HG03342 (cell line): ENCODE results near the gene CDH4.

Experiments used
- ATAC-seq: cut with Tn5 transposase; IDR thresholded peaks from one replicate; pipeline ENCODE4 v1.9.1; 2021; ENCODE audit warnings: mild to moderate bottlenecking, moderate library complexity; ENCODE audit not compliant: unreplicated experiment

The CDH4 gene

GRCh38 chr20:61322151-61322865, 70.2 kb downstream of the CDH4 start:
- ATAC-seq, result no peak

DNA sequence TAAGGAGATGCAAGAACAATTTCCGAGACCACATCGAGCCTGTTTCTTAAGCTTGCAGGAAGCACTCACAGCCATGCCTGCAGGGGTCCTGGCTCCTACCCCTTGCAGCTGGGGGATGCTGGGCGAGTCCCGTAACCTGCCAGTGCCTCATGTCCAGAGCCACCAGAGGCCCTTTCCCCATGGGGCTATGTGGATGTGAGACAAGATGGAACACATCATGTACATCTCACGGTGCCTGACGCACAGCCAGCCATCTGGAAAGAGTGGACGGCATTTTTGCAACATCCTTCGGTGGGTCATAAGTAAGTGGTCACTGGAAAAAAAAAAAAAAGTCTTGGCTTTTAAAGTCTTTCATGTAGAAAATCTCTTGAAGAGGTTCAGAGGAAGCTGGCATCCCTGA, 72.8 kb downstream of the CDH4 start:
- no peak for ATAC-seq

DNA sequence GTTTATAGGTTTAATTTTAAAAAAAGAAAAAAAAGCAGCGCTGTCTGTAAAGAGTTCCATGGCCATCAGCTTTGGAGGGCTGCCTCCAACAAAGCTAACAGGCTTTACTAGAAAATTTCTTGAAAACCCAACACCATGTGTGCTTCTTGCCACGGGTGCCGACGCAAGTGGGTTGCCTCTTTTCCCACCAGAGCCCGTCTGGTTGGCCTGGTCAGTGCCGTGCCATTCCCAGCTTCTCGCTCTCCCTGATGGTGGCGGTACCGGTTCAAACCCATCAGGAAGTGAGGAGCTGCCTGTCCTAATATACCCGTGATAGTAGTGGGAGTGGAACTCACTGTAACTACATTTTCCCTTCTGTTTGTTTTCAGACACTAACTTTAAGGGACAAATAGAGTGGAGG, 73.7 kb downstream of the CDH4 start:
- no peak for ATAC-seq

DNA sequence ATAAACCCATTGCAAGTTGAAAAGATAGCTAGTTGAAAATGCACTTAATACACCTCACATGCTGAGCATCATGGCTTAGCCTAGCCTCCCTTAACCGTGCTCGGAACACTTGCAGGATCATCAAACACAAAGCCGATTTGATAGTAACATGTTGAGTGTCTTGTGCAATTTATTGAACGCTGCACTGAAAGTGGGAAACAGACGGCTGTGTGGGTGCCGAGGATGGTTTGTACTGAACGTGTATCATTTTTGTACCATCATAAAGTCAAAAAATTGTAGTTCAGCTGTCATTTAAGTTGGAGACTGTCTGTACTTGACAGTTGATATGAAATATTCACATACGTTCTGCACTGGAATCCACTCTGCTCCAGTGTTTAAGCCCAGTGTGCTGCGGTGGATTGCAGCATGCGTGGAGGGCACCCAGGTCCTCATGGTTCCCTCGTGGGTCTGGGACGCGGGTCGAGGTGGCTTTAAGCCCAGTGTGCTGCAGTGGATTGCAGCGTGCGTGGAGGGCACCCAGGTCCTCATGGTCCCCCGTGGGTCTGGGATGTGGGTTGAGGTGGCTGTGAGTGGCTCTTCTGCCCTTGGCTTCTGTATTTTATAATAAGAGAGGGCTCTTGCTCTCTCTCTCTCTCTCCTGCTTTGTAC, 77.0 kb downstream of the CDH4 start:
- ATAC-seq, result no peak

- ATAC-seq, result no peak
These were observed 78.4 kb downstream of the CDH4 start for GRCh38 chr20:61330441-61330840.

GRCh38 chr20:61331543-61331942, 79.5 kb downstream of the CDH4 start:
- ATAC-seq, result no peak

DNA sequence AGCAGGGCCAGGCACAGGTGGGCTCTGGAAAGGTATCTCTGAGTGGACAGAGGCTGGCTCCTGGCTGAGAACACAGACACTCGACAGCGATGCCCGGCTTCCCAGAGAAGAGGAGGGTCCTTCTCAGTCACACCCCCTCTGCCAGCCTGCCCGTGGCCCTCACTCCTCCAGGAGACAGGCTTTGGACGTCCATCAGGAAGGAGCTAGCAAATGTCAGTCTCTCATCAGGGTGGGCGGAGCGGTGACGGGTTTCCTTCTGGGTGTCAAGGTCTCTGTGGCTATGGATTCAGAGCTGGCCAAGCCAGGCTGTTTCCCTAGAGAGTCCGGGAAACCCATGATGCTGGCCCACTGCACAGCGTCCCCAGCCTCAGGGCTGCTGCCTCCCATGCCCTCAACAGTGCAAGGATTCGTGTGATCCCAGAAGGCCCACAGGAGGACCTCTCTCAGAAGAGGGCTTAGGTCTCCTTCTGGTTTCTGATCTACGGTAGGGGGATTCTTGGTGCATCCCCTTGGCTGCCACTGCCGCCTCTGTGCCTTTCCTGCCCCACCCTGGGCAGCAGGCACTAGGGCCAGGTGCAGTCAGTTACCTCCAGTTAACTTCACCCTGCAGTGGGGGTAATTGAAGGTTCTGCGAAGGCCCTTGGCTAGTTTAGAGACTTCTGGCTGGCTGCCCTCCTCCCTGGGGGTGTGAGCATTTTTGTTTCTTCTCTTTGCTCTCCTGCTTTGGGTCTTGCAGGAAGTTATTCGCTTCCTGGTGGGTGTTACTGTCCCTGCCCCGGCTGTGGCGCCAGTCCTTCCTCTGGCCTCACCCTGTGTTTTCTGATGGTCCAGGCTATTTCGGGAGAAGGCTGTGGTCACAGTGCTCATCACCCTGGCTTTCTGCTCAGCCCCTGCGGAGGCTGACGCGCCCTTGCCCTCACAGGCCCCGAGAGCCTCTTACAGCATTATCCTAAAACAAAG, 80.2 kb downstream of the CDH4 start:
- no peak for ATAC-seq

DNA sequence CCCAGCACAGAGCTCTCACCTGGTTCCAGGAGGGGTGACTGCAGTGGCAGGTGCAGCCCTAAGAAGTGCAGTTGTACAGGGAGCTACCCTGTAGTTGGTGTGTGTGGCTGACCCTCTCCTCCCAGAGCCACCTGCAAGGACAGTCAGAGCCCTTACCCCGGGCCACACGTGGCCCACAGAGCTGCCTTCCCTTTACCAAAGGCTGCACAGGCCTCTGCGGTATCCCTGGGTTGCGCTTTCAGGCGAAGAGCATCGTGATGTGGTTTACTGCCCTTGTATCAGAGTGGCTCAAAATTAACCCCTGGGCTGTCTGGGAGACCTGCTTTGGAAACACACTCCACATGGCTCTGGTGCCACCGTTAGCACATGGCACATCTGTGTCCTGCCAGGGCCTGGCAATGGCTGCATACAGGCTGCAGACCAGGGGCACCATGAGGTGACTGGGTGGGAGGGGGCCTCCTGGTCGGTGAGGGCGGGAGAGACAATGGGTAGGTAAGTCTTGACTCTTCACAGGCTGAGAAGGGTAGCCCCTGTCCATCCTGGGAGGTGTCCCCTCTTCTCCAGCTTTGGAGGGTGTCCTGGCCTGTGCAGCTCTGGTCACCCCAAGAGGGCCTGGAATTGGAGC, 81.5 kb downstream of the CDH4 start:
- ATAC-seq, result no peak

DNA sequence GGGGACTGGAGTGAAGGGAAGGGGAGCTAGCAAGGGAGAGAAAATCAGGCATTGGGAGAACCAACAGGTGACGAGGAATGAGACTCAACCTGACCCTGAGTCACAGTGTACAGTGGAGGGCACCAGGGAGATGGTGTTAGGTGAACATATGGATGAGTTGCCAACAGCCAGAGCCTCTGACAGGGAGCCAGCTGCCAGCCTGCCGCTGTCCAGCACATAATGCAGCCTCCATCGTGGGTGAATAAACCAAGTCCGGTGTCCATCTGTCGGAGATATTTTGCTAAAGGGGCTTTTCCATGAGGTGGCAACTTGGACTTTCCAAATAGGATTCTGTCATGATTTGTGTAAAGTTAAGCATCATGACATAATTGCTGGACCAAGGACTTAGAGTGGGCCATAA, 88.1 kb downstream of the CDH4 start:
- ATAC-seq, result no peak

GRCh38 chr20:61341605-61342004, 89.5 kb downstream of the CDH4 start:
- ATAC-seq, result no peak

GRCh38 chr20:61343934-61344333, 91.9 kb downstream of the CDH4 start:
- ATAC-seq, result no peak

DNA sequence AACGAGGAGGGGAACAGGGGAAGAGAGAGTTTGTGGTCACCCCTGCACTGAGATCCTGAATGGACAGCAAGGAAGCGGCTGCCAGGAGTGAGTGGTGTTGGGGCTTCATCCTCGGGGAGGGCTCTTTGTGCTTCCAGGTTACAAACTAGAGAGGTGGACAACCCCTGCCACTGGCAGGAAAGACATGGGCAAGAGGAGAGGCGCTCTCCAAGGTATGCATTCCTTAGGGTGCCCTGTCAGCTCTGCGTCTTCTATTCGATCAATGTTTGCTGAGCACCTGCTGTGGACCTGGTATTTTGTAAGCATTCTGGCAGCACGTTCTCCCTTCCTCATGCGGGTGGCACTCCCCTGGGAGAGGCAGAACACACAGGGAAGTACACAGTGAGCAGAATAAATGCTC, 93.6 kb downstream of the CDH4 start:
- ATAC-seq, result no peak

- ATAC-seq, result no peak
These were observed 94.9 kb downstream of the CDH4 start for GRCh38 chr20:61346996-61347395.

DNA sequence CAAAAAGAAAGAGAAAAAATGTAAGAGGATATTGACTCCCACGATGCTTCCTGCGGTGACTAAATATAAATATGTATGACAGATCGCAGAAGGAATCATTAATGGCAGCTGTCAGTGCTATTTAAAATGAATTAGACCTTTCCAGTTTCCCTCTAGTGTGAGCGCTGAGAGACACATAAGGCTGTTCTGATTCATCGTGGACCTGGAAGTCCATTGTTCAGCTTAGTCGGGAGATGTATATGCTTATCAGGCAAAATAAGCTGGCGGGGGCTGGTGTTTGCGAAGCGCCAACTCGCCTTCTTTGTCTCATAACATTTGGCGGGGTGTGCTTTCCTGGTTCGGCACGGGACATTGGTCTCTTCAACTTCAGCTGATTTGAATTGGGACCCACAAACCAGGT, 95.4 kb downstream of the CDH4 start:
- no peak for ATAC-seq

GRCh38 chr20:61349447-61350165, 97.5 kb downstream of the CDH4 start:
- ATAC-seq, result no peak

GRCh38 chr20:61350500-61351250, 98.6 kb downstream of the CDH4 start:
- no peak for ATAC-seq

- no peak for ATAC-seq
These were observed 100.5 kb downstream of the CDH4 start for GRCh38 chr20:61352346-61353260.

- no peak for ATAC-seq
These were observed 101.4 kb downstream of the CDH4 start for GRCh38 chr20:61353261-61354000.
